Neural cell (in vitro differentiated cells): ENCODE results near the gene GABPB1. TPM values are rescaled to one million over a fixed set of nuclear protein-coding genes. Genes with fewer than 3 reads are reported as not detected.
A peak's percentile ranks its signal among the peaks of the same experiment; 100 is the strongest.

Experiments used
- H2AFZ ChIP-seq: fragments of 200-600, 300-800 bp; sonication (generic), shearing (Covaris generic); 2 replicates; pipeline ENCODE4 v1.6.0; 2014; ENCODE audit warnings: low read depth, mild to moderate bottlenecking, antibody characterized with exemption, low read length, moderate library complexity
- H3F3A ChIP-seq: fragments of 200-600 bp; shearing (Covaris generic); 2 replicates; pipeline ENCODE4 v1.6.1; 2016; ENCODE audit warnings: mild to moderate bottlenecking, moderate library complexity, mixed read lengths, antibody characterized with exemption, low read length; ENCODE audit not compliant: insufficient read depth, poor library complexity, severe bottlenecking
- H3K27ac ChIP-seq: fragments of 200-600, 300-800 bp; sonication (generic), shearing (Covaris generic); 2 replicates; pipeline ENCODE4 v1.5.1; 2014; ENCODE audit warnings: mild to moderate bottlenecking, low read length, moderate library complexity
- H3K27me3 ChIP-seq: fragments of 300-800, 200-600 bp; sonication (generic), shearing (Covaris generic); 2 replicates; pipeline ENCODE4 v1.6.0; 2014; ENCODE audit warnings: mild to moderate bottlenecking, low read depth, low read length, moderate library complexity; ENCODE audit not compliant: insufficient read depth
- H3K36me3 ChIP-seq: fragments of 300-800, 200-600 bp; sonication (generic), shearing (Covaris generic); 2 replicates; pipeline ENCODE4 v1.5.1; 2014; ENCODE audit warnings: mild to moderate bottlenecking, antibody characterized with exemption, low read length, moderate library complexity; ENCODE audit not compliant: insufficient read depth
- H3K4me2 ChIP-seq: fragments of 300-800, 200-600 bp; sonication (generic), shearing (Covaris generic); 2 replicates; pipeline ENCODE4 v1.6.0; 2014; ENCODE audit warnings: mild to moderate bottlenecking, low read length
- H3K4me3 ChIP-seq: fragments of 300-800, 200-600 bp; sonication (generic), shearing (Covaris generic); 2 replicates; pipeline ENCODE4 v1.5.1; 2014; ENCODE audit warnings: mild to moderate bottlenecking, low read length, moderate library complexity
- H3K79me2 ChIP-seq: fragments of 200-600 bp; shearing (Covaris generic); replicated peaks from 2 replicates; pipeline ENCODE4 v1.6.0; 2014; ENCODE audit warnings: mild to moderate bottlenecking, low read length, moderate library complexity; ENCODE audit not compliant: insufficient read depth
- H3K9ac ChIP-seq: fragments of 300-800, 200-600 bp; sonication (generic), shearing (Covaris generic); 2 replicates; pipeline ENCODE4 v1.6.1; 2016; ENCODE audit warnings: mild to moderate bottlenecking, low read length, mixed read lengths
- H3K9me2 ChIP-seq: fragments of 200-600 bp; shearing (Covaris generic); 2 replicates; pipeline ENCODE4 v1.6.1; 2016; ENCODE audit warnings: mild to moderate bottlenecking, low read length, mixed read lengths; ENCODE audit not compliant: insufficient read depth
- H3K9me3 ChIP-seq: fragments of 200-600, 300-800 bp; sonication (generic), shearing (Covaris generic); 2 replicates; pipeline ENCODE4 v1.6.1; 2016; ENCODE audit warnings: mild to moderate bottlenecking, mixed run types, low read length, moderate library complexity, mixed read lengths
- H4K20me1 ChIP-seq: fragments of 200-600 bp; shearing (Covaris generic); 2 replicates; pipeline ENCODE4 v1.6.1; 2016; ENCODE audit warnings: mild to moderate bottlenecking, mixed run types; ENCODE audit not compliant: insufficient read depth
- EP300 ChIP-seq: fragments of 450-650 bp; conservative IDR thresholded peaks from 2 replicates; pipeline ENCODE4 v1.6.1; 2014; ENCODE audit warnings: antibody characterized with exemption, mild to moderate bottlenecking, moderate library complexity; ENCODE audit not compliant: poor library complexity, severe bottlenecking
- EZH2 ChIP-seq: fragments of 200-600, 300-800 bp; shearing (Covaris generic), sonication (generic); IDR thresholded peaks from 2 replicates; pipeline ENCODE4 v1.6.1; 2014; ENCODE audit warnings: antibody characterized with exemption, low read length, borderline replicate concordance, mild to moderate bottlenecking; ENCODE audit not compliant: insufficient read depth, poor library complexity, severe bottlenecking
- MXI1 ChIP-seq: fragments of 450-650 bp; conservative IDR thresholded peaks from 2 replicates; pipeline ENCODE4 v1.6.1; 2014; ENCODE audit warnings: antibody characterized with exemption, mild to moderate bottlenecking; ENCODE audit not compliant: poor library complexity, severe bottlenecking
- POLR2AphosphoS5 ChIP-seq: IDR thresholded peaks from 2 replicates; pipeline ENCODE4 v1.6.1; 2012
- RAD21 ChIP-seq: fragments of 450-650 bp; conservative IDR thresholded peaks from 2 replicates; pipeline ENCODE4 v1.6.1; 2014; ENCODE audit warnings: antibody characterized with exemption, mild to moderate bottlenecking, moderate library complexity
- SMC3 ChIP-seq: fragments of 450-650 bp; conservative IDR thresholded peaks from 2 replicates; pipeline ENCODE4 v1.6.1; 2014; ENCODE audit warnings: antibody characterized with exemption, mild to moderate bottlenecking, moderate library complexity; ENCODE audit not compliant: poor library complexity
- TAF1 ChIP-seq: IDR thresholded peaks from 2 replicates; pipeline ENCODE4 v1.6.1; 2012; ENCODE audit warnings: low read depth
- polyA plus RNA-seq: library from polyadenylated mRNA; depleted of rRNA; stranded (reverse); fragments of >200 nt; gene quantifications from 2 replicates; pipeline ENCODE4 v1.2.3, GENCODE V29; 2014
- TF ChIP-seq, protein P1 (sequence below): IDR thresholded peaks from 2 replicates; pipeline ENCODE4 v1.6.1; 2012; ENCODE audit warnings: borderline replicate concordance
- TF ChIP-seq, protein P2 (sequence below): fragments of 450-650 bp; IDR thresholded peaks from 2 replicates; pipeline ENCODE4 v1.5.1; 2014; ENCODE audit warnings: antibody characterized with exemption, mild to moderate bottlenecking, moderate library complexity; ENCODE audit not compliant: poor library complexity, severe bottlenecking

Gene GABPB1
- polyA plus RNA-seq, 1 donor from 2014 or later = 34.1 TPM

DNA sequence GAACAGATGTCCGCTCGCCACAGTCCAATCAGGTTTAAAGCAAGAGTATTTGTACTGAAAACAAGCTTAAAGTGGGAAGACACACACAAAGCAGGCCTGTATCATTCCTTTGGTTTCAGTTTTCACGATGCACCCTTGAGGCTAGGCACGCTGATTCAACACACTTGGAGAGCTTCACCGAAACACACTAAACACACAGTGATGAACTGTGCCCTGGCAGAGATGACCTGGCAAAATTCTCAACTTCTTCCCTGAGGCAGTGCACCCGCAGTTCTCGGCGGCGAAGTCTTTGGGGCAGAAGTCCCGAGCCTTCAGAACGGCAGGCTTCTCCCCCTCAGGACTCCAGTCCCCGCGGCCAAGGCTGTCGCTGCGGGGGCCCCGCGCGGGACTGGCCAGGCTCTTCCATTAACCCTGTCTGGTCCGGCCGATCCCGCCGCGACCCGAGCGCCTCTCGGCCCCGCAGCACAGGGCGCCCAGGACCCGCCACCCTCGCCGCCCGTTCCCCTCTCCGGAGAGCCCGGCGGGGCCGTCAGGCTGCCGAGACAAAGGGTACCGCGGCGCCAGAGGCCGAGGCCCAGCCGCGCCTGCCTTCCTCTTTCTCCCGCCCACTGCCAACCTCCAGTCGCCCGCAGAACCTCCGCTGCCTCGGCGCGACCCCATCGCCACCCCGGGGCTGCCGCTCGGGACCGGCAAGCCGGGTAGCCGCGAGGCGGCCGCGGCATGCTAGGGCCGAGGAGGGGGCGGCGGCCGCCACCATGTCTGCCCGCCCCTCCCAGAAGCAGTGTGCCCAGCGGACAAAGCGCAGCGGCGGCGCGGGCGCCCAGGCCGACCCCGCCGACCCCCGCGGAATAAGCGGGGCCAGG lies 792 bp downstream of the GABPB1 start:
- Histone ChIP-seq H3K27me3 (no peaks in the 10 kb centered on the region), H2AFZ (peak overlapping the region; percentile 97), H3K36me3 (no peaks in the 10 kb centered on the region), H4K20me1 (no peaks in the 10 kb centered on the region), H3K9me2 (no peaks in the 10 kb centered on the region), H3K9me3 (no peaks in the 10 kb centered on the region), H3F3A (peaks cover 7% of the 10 kb centered on the region), H3K4me3 (peak overlapping the region; percentile 78), H3K27ac (peak overlapping the region; percentile 100), H3K4me2 (peak overlapping the region; percentile 95), H3K79me2 (peaks cover 77% of the 10 kb centered on the region), H3K9ac (peak overlapping the region; percentile 99)
- no peak for TF ChIP-seq TAF1

DNA sequence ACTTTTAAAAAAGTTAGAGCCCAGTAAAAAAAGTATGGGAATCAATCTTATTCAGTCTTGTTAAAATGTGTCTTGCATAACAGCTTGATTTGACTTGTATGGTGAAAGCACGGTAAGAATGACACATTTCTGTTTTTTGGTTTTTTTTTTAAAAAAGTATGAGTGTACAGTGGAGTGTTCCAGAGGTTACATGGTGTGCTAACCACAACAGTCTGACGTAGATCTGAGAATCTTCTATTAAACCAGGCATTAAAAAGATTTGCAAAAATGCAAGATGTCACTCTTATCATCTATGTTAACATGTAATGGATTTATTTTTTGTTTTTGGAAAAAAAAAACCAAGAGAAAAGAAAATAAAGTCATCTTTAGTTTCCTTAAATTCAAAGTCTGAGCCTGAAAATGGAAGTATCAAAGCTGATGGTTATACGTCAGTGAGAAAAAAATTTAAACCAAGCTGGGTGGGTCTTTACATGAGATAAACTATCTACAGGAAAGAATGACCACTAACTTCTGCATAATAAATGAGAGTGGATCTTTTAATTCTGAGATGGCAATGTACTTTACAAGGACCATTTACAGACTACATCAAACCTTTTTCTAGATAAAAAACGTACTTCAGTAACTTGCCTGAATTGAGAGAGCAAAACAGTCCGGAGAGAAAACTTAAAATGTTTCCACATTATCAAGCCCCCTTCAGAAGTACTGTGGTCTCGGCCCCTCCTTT lies 1.6 kb downstream of the GABPB1 start:
- H3K79me2 ChIP-seq = peaks cover 80% of the 10 kb centered on the region
- TF ChIP-seq, protein P1, sequence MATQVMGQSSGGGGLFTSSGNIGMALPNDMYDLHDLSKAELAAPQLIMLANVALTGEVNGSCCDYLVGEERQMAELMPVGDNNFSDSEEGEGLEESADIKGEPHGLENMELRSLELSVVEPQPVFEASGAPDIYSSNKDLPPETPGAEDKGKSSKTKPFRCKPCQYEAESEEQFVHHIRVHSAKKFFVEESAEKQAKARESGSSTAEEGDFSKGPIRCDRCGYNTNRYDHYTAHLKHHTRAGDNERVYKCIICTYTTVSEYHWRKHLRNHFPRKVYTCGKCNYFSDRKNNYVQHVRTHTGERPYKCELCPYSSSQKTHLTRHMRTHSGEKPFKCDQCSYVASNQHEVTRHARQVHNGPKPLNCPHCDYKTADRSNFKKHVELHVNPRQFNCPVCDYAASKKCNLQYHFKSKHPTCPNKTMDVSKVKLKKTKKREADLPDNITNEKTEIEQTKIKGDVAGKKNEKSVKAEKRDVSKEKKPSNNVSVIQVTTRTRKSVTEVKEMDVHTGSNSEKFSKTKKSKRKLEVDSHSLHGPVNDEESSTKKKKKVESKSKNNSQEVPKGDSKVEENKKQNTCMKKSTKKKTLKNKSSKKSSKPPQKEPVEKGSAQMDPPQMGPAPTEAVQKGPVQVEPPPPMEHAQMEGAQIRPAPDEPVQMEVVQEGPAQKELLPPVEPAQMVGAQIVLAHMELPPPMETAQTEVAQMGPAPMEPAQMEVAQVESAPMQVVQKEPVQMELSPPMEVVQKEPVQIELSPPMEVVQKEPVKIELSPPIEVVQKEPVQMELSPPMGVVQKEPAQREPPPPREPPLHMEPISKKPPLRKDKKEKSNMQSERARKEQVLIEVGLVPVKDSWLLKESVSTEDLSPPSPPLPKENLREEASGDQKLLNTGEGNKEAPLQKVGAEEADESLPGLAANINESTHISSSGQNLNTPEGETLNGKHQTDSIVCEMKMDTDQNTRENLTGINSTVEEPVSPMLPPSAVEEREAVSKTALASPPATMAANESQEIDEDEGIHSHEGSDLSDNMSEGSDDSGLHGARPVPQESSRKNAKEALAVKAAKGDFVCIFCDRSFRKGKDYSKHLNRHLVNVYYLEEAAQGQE = no peak
- TF ChIP-seq MXI1 = no peak
- no peak for TF ChIP-seq TAF1
- TF ChIP-seq, protein P2, sequence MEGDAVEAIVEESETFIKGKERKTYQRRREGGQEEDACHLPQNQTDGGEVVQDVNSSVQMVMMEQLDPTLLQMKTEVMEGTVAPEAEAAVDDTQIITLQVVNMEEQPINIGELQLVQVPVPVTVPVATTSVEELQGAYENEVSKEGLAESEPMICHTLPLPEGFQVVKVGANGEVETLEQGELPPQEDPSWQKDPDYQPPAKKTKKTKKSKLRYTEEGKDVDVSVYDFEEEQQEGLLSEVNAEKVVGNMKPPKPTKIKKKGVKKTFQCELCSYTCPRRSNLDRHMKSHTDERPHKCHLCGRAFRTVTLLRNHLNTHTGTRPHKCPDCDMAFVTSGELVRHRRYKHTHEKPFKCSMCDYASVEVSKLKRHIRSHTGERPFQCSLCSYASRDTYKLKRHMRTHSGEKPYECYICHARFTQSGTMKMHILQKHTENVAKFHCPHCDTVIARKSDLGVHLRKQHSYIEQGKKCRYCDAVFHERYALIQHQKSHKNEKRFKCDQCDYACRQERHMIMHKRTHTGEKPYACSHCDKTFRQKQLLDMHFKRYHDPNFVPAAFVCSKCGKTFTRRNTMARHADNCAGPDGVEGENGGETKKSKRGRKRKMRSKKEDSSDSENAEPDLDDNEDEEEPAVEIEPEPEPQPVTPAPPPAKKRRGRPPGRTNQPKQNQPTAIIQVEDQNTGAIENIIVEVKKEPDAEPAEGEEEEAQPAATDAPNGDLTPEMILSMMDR = no peak
- TF ChIP-seq EZH2 = no peak
- TF ChIP-seq RAD21 = no peak
- TF ChIP-seq SMC3 = no peak
- TF ChIP-seq EP300 = no peak
- TF ChIP-seq POLR2AphosphoS5 = no peak
- H3K4me2 ChIP-seq = peak overlapping the region; percentile 95
- no peaks in the 10 kb centered on the region for H3K9me2 ChIP-seq
- peaks cover 7% of the 10 kb centered on the region for H3F3A ChIP-seq
- H3K27me3 ChIP-seq = no peaks in the 10 kb centered on the region
- peak overlapping the region; percentile 99 for H3K9ac ChIP-seq
- H3K9me3 ChIP-seq = no peaks in the 10 kb centered on the region
- H3K4me3 ChIP-seq = peak overlapping the region; percentile 78
- peak overlapping the region; percentile 100 for H3K27ac ChIP-seq
- H2AFZ ChIP-seq = no peak overlapping the region
- H3K36me3 ChIP-seq = no peaks in the 10 kb centered on the region
- no peaks in the 10 kb centered on the region for H4K20me1 ChIP-seq
